Measurements from ENCODE around the gene SPRR2G.

Gene SPRR2G

DNA sequence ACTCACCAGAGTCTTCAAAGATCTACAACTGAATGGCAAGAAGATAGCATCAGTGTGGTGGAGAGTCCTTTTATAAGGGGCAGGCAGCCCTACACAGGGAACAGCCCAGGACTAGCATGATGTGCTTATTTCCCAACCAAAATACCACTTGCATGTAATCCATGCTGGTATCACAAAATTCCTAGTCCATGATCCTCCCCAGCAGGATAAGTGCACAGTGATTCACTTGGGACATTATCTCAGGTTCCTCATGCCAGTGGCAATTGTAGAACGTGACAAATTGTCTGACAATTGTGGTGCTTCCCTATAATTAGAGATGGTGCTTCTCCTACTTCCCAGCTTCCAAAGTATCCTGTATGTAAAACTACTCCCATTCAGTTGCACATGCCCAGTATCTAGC is at the start of gene SPRR2G:
TSS of gene SPRR2G (minus strand) at position 45 of the 400 bp plus-strand sequence. CDS start 780 bp downstream, outside the sequence.
- TF ChIP-seq GATA3 (IDR thresholded peaks at IDR 0.05; ENCODE audit: low read depth, low read length) (no peak), GATA2 (IDR thresholded peaks at IDR 0.05; ENCODE audit: low read depth, low read length) (no peak)

DNA sequence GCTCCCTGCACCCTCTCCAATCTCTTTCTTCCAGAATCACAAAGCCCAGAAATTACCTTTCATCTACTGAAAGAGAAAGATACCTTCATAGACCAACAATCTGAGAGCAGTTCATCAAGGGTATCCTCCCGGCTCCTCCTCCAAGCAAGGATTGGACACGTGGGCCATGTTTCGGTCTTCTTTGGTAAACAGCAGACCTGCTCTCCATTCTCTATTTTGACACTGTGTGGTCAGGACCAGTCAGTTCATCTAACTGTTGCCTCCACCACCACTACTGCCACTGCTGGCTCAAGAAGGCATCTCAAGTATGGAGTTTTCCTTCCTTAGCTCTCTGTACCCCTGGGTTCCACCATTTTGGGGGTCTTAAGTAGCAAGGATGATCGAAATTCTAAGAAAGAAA is 44.5 kb upstream of the SPRR2G start:
- TF ChIP-seq GATA2 (IDR thresholded peaks at IDR 0.05; ENCODE audit: low read depth, low read length) (no peak), GATA3 (IDR thresholded peaks at IDR 0.05; ENCODE audit: low read depth, low read length) (no peak)

DNA sequence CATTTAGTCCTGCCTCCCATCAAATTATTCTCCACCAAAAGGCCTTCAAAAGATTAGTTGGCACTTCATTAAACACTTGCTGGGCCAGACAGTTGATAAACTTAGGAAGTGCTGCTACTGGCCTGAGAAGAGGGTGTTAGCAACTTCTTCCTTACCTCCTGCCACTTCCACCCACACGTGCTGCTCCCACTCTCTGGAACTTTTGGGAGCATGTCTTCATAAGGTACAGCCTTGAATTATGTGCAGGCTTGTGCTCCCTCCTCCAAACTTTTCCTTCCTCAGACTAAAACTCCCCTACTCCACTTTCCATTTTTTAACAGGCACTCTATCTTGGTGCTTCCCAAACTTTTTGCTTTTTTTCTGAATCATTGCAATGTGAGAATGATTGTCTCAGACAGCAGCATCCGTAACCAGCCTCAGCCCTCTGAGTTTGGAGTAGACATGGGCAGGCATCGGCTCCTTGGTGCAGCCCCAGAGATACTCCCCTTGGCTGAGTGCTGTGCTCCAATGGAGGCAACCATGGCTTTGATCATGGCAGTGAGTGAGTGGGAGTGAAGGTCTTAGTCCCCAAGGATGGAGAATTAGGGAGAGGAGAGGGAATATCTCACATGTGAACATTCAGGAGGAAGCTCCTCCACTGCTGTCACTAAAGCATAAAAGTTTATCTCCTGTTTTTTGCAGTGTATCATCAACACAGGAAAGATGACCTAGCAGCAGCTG is 43.8 kb upstream of the SPRR2G start:
- no peak for TF ChIP-seq GATA3 (IDR thresholded peaks at IDR 0.05; ENCODE audit: low read depth, low read length)
- TF ChIP-seq GATA2 (IDR thresholded peaks at IDR 0.05; ENCODE audit: low read depth, low read length) = no peak

GRCh38 chr1:153192697-153193096 is 42.0 kb upstream of the SPRR2G start:
- TF ChIP-seq GATA3 (IDR thresholded peaks at IDR 0.05; ENCODE audit: low read depth, low read length) = no peak
- TF ChIP-seq GATA2 (IDR thresholded peaks at IDR 0.05; ENCODE audit: low read depth, low read length) = no peak

DNA sequence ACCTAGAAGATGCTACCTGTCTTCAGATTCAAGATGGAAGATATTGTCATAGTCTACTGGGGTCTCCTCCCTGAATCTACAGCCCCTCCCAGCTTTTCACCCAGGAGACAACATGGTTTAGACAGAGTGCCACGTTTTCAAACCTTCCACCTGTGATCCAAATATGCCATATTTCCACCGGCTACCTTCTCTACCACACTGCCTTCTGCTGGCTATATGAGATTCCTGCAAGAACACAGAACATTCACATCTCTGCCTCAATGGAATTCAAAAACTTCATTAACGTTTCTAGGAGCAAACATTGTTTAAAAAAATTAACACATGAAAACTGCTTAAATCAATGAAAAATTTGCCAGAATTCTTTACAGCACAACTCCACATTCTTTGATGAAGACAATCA is 39.7 kb upstream of the SPRR2G start:
- no peak for TF ChIP-seq GATA2 (IDR thresholded peaks at IDR 0.05; ENCODE audit: low read depth, low read length)
- TF ChIP-seq GATA3 (IDR thresholded peaks at IDR 0.05; ENCODE audit: low read depth, low read length) = no peak

- TF ChIP-seq GATA3 (IDR thresholded peaks at IDR 0.05; ENCODE audit: low read depth, low read length) = no peak
- no peak for TF ChIP-seq GATA2 (IDR thresholded peaks at IDR 0.05; ENCODE audit: low read depth, low read length)
These were observed 29.9 kb upstream of the SPRR2G start for GRCh38 chr1:153180556-153180955.

DNA sequence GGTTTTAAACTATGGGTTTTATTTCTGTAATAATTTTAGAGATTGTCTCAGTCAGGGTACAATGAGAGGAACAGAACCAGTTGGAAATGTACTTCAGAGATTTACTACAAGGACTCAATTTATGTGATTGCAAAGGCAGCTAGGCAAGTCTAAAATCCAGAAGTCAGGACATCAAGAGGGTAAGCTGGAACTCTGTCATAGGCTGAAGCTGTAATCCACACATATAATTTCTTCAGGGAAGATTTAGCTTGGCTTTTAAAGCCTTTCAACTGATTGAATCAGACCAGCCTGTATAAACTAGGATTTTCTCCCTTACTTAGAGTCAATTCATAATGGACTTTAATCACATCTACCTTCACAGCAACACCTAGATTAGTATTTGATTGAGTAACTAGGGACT is 28.2 kb upstream of the SPRR2G start:
- no peak for TF ChIP-seq GATA3 (IDR thresholded peaks at IDR 0.05; ENCODE audit: low read depth, low read length)
- TF ChIP-seq GATA2 (IDR thresholded peaks at IDR 0.05; ENCODE audit: low read depth, low read length) = no peak

DNA sequence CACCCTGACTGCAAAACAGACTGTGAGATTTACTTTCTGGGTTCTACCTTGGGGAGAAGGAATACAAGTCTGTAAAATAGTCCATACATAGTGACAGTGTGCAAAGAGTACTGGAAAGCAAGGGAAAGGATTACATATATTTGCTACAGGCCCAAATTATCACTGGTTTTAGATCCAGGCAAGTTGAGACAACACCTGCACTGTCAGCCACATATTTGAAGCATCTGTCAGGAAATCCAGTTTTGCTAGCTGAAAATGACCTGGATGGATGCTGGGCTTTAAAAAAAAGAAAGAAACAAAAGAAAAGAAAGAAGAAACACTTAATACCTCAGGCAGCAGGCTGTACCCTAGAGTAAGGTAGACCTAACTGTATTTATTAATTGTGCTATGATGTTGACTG is 23.9 kb upstream of the SPRR2G start:
- TF ChIP-seq GATA3 (IDR thresholded peaks at IDR 0.05; ENCODE audit: low read depth, low read length) = no peak

DNA sequence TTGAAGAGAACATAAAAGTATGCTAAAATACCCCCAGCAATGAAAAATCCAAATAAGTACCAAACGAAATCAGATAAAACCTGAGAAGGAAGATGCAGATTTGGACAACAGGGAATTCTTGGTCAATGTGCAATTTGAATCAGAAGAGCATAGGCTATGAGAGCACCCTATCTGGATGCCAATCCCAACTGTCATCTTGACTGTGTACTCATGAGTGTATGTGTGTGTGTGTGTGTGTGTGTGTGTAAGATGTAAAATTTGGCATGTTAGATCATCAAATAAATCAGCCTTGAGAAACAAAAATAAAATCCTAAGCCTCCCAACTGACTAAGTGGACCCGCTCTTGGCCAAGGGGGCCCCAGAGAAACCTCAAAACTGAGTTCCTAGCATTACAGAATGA is 18.0 kb upstream of the SPRR2G start:
- TF ChIP-seq GATA3 (IDR thresholded peaks at IDR 0.05; ENCODE audit: low read depth, low read length) (no peak), GATA2 (IDR thresholded peaks at IDR 0.05; ENCODE audit: low read depth, low read length) (no peak)

DNA sequence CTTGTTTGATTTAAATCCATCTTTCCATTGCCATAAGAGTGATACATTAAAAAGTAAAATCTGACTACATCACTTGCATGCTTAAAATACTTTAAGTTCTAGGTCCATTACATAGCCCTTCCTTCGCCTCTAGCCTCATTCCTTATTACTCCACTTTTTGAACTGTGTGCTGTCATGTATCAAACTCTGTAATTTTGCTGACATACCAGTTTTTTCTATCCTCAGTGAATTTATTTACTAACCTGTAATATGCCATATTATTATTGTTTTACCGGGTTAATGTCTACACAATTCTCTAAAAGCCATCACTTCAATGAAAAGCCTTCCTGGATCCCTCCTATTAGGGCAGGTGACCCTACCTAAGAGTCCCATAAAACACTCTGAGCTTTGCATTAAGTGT is 4.9 kb upstream of the SPRR2G start:
- no peak for TF ChIP-seq GATA2 (IDR thresholded peaks at IDR 0.05; ENCODE audit: low read depth, low read length)
- TF ChIP-seq GATA3 (IDR thresholded peaks at IDR 0.05; ENCODE audit: low read depth, low read length) = no peak

- no peak for TF ChIP-seq GATA3 (IDR thresholded peaks at IDR 0.05; ENCODE audit: low read depth, low read length)
- TF ChIP-seq GATA2 (IDR thresholded peaks at IDR 0.05; ENCODE audit: low read depth, low read length) = no peak
These were observed 1.8 kb upstream of the SPRR2G start for GRCh38 chr1:153152481-153152880.

- TF ChIP-seq GATA2 (IDR thresholded peaks at IDR 0.05; ENCODE audit: low read depth, low read length) (no peak), GATA3 (IDR thresholded peaks at IDR 0.05; ENCODE audit: low read depth, low read length) (no peak)
These were observed 9.3 kb downstream of the SPRR2G start for GRCh38 chr1:153141377-153141776.

DNA sequence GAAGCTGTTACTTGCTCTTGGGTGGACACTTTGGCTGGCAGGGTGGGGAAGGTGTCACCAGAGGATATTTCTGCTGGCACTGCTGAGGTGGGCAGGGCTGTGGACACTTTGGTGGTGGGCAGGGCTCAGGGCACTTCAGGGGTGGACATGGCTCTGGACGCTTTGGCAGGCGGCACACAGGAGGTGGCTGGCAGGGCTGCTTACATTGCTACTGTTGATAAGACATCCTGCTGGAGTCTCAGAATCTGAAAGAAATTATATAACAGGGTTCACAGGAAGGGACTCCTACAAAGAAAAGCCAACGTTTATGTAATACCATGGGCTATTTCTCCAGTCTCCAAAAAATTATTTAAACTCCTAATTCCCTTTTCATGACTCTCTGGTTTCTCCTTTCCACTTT is 10.2 kb downstream of the SPRR2G start:
- TF ChIP-seq GATA3 (IDR thresholded peaks at IDR 0.05; ENCODE audit: low read depth, low read length) = no peak
- TF ChIP-seq GATA2 (IDR thresholded peaks at IDR 0.05; ENCODE audit: low read depth, low read length) = no peak

- no peak for TF ChIP-seq GATA3 (IDR thresholded peaks at IDR 0.05; ENCODE audit: low read depth, low read length)
- no peak for TF ChIP-seq GATA2 (IDR thresholded peaks at IDR 0.05; ENCODE audit: low read depth, low read length)
These were observed 16.9 kb downstream of the SPRR2G start for GRCh38 chr1:153133743-153134142.

DNA sequence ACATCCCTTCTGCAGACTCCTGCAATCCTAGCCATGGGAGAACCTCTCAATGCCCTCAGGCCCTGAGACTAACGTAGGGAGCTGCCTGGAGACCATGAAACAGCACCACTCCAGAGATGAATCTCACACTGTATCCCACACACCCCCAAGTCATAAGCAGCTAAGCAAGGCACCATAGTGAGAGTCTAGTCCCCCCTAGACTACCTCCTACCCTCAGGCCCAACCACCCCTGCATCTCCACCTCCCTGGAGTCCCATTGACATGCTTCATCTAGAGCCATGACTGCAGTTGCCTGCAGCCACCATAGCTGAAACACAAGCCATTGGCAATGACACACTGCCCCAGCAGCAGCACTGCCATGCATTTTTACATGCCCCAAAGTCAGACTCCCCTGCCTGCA is 17.4 kb downstream of the SPRR2G start:
- no peak for TF ChIP-seq GATA2 (IDR thresholded peaks at IDR 0.05; ENCODE audit: low read depth, low read length)
- TF ChIP-seq GATA3 (IDR thresholded peaks at IDR 0.05; ENCODE audit: low read depth, low read length) = no peak

GRCh38 chr1:153127296-153127695 is 23.4 kb downstream of the SPRR2G start:
- TF ChIP-seq GATA2 (IDR thresholded peaks at IDR 0.05; ENCODE audit: low read depth, low read length) (no peak), GATA3 (IDR thresholded peaks at IDR 0.05; ENCODE audit: low read depth, low read length) (no peak)
